GM12892 (cell line): ENCODE results near the gene TACC3.

Source experiments
- POLR2A ChIP-seq: IDR thresholded peaks from 2 replicates; pipeline ENCODE4 v1.6.1; 2011; ENCODE audit warnings: low read depth, low read length, control low read depth
- POLR2AphosphoS5 ChIP-seq: IDR thresholded peaks from 2 replicates; pipeline ENCODE4 v1.6.1; 2011; ENCODE audit warnings: low read depth, low read length, control low read depth

- no peak for TF ChIP-seq POLR2A
- TF ChIP-seq POLR2AphosphoS5, result no peak
Measured at GRCh38 chr4:1751919-1752283, 30.6 kb downstream of the TACC3 start.
